ENCODE results near the gene GNG8.

GNG8 gene

DNA sequence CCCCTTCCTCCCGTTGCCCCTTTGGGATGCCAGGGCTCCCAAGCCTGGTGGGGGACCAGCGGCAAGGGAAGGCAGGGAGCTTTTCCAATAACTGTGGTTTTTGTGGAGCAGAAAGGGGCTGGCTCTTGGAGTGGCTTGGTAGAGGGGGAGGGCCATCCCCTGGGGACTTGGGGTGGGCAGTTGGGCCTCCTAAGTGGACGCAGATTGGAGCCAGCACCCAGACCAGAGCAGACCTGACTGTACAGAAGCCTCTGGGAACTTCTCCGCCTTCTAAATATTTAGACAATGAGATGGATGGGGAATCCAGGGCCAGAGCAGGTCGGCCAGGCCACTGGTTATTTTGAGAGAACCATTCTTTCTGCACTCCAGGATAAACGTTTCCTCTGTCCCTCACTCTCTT is 15.3 kb downstream of the GNG8 start:
- DNase-seq (ENCODE audit: low read depth in 1 of 2, low spot score in 1 of 2), result no peak

DNA sequence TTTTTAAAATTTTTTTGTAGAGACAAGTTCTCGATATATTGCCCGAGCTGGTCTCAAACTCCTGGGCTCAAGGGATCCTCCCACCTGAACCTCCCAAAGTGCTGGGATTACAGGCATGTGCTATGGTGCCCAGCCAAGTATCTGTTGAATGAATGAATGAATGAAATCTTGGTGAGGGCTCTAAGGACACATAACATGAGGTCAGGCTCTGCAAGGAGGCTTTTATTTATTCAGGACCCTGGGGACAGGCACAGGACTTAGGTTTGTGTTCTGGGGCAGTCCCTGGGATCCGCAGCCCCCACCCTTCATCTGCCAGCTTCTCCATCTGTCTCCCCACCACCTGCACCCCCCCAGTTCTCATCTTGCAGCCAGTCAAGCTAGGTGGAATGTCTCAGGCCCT is 15.7 kb downstream of the GNG8 start:
- DNase-seq (ENCODE audit: low read depth in 1 of 2, low spot score in 1 of 2), result no peak

DNA sequence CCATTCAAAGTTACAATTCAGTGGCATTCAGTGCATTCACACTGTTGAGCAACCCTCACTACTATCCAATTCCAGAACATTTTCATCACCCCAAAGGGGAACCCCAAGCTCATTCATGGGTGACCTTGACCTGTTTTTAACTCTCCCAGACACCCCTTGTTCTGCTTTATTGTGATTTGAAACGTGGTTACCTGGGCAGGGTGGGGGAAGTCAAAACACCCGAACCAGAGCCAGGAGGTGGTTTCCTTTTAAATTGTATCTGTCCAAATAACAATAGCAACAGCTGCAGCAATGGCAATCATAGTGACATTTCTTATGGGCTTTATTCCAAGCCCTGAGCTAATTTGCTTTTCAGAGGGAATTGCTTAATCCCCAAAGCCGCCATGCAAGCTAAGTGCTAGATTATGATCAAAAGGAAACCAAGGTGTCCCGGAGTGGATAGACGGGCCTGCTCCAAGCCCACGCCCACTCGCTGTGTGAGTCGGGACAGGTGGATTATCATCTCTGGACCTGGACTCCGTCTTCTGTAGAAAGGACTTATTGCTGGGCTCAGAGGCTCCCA is 17.3 kb downstream of the GNG8 start:
- DNase-seq (ENCODE audit: low read depth in 1 of 2, low spot score in 1 of 2), result no peak

DNA sequence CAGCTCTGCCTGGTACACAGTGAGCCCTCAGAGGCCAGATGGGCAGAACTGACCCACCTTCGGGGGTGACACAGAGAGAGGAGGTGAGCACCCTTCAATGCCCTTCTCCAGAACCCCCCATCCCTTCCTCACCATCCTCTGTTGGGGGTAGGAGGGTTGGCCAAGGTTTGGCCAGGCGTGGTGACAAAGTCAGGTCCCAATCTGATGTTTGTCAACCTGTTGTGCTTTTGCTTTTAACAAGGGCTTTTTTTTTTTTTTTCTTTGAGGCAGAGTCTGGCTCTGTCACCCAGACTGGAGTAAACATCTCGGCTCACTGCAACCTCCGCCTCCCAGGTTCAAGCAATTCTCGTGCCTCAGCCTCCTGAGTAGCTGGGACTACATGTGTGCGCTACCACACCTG is 18.4 kb downstream of the GNG8 start:
- DNase-seq (ENCODE audit: low read depth in 1 of 2, low spot score in 1 of 2), result no peak

DNA sequence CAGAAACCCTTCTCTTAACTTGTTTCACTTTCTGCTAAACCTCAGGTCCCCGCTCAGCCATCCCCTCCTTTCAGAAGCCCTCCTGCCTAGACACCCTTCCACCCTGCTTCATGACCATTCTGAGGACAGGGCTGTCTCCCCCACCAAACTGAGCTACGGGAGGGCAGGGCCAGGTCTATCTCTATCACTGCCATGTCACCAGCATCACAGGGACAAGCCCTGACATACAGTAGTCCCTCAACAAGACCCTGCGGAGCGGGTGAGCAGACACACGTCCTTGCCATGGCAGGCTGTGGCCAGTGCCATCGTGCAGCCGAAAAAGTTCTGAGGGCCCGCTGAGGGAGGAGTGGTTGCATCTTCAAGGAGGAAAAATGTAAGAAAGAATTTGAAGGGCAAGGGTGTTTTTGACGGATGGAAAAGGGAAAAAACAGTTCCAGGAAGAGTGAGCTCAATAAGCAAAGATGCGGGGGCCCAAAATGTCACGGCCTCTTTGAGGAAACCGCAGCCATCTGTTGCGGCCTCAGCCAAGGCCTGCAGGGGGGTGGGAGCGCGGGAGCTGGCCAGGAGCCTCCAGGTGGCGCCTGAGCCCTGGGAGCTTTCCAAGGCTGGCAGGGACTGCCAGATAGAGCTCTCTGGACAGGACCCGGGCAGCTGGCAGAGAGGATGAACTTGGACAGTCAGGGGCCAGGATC is 19.2 kb downstream of the GNG8 start:
- DNase-seq (ENCODE audit: low read depth in 1 of 2, low spot score in 1 of 2), result no peak

DNA sequence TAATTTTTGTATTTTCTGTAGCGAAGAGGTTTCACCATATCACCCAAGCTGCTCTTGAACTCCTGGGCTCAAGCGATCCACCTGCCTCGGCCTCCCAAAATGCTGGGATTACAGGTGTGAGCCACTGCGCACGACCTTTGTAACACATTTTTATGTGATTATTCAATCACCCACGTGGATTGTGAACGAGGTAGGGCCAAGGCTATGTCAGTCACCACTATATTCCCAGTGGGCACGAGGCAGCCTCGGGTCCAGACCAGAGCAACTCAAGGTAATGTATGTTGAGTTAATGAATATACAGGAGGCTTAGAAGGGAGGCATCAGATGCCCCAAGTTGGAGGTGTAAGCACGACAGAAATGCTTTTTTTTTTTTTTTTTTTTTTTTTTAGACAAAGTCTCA is 20.0 kb downstream of the GNG8 start:
- DNase-seq (ENCODE audit: low read depth in 1 of 2, low spot score in 1 of 2), result no peak

DNA sequence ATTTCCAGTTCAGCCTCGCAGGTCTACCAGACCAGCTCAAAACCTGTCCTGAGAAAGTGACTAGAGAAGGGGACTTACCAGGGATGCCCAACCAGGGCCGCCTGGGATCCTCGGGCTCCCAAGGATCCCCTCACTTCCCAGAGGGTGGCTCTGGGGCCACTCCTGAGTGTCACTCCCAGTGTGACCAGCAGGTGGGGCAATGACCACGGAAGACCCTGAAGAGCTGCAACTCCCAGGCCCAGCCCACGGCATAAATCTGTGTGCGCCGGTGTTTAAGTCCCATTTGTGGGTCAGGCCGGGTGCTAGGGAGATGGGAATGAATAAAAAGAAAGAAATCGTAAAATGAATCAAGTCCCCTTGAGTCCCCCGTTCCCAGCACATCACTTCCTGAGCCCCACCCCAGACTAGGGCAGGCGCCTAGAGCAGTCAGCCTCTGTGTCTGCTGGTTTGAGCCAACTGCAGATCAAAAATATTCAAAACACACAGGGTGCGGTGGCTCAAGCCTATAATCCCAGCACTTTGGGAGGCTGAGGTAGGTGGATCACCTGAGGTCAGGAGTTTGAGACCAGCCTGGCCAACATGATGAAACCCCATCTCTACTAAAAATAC is 21.8 kb downstream of the GNG8 start:
- peak; percentile 68 for DNase-seq (ENCODE audit: low read depth in 1 of 2, low spot score in 1 of 2)

DNA sequence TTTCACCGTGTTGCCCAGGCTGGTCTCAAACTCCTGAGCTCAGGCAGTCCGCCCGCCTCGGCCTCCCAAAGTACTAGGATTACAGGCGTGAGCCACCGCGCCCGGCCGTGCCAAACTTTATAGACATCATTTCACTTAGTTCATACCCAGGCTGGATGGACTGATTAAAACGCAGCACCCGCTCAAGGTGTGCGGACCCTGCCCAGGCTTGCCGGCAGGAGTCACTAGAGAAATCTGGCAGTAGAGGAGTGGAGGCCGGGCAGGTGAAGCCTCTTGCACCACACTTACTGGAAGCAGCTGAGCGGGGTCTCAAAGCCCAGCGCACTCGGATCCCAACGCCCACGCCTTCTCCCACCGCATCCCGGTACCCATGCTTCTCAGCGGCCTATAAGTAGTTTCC is 22.5 kb downstream of the GNG8 start:
- DNase-seq (ENCODE audit: low read depth in 1 of 2, low spot score in 1 of 2), result no peak

DNA sequence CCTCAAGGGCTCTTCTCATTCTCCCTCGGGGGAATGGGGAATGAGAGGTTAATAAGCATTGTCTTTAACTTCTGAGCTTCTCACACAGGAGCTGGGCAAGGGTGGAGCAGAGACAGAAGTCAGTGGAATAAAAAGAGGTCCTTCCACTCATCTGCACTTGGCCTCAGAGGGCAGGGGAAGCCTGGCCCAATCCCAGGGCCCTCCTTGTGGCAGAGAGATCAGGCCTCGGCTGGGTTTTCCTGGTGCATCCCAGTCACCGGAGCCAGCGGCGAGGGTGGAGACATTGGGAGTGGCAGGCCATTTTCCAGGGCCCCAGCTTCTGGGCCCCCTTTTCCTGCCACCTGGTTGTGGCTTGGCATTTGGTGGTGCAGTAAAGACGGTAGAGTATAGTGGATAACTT is 24.2 kb downstream of the GNG8 start:
- no peak for DNase-seq (ENCODE audit: low read depth in 1 of 2, low spot score in 1 of 2)

DNA sequence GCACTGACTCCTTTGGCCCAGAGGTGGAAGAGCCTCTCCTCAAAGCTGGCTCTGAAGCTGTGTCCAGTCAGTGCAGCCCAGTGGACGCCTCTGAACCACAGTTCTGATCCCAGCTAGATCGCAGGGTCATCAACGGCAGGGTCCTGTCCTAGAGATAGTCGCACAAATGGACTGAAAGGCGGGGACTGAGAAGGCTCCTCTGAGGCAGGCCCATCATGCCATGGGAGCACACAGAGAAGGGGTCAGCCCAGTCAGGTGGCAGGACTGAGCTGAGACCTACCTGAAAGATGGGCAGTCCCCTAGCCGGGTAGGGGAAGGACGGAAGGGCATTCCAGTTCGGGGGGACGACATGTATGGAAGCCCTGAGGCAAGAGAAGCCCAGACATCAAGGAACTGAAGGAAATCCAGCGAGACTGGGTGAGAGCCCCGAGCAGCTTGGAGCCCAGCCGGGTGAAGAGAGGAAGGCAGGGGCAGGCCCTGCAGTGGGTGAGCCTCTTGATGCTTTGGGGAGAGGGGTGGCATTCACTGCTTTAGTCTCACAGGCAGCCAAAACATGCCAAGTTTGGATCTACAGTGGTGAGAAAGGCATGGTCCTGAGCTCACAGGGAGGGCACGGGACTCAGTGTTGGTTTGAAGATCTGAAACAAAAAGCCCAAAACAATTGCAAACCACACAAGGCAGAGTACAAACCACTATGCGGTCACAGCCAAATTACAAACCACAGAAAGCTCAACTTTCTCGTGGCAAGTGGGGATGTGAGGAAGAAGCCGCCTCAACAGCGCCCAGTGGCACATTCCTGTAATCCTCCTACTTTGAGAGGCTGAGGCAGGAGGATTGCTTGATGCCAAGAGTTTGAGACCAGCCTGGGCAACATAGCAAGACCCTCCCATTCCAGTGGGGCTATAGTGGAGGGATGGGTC is 24.9 kb downstream of the GNG8 start:
- DNase-seq (ENCODE audit: low read depth in 1 of 2, low spot score in 1 of 2), result no peak

DNA sequence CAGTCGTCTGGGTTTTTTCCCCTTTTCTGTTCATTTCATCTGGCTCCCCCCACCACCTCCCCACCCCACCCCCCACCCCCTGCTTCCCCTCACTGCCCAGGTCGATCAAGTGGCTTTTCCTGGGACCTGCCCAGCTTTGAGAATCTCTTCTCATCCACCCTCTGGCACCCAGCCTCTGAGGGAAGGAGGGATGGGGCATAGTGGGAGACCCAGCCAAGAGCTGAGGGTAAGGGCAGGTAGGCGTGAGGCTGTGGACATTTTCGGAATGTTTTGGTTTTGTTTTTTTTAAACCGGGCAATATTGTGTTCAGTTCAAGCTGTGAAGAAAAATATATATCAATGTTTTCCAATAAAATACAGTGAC is 25.6 kb downstream of the GNG8 start:
- no peak for DNase-seq (ENCODE audit: low read depth in 1 of 2, low spot score in 1 of 2)

DNA sequence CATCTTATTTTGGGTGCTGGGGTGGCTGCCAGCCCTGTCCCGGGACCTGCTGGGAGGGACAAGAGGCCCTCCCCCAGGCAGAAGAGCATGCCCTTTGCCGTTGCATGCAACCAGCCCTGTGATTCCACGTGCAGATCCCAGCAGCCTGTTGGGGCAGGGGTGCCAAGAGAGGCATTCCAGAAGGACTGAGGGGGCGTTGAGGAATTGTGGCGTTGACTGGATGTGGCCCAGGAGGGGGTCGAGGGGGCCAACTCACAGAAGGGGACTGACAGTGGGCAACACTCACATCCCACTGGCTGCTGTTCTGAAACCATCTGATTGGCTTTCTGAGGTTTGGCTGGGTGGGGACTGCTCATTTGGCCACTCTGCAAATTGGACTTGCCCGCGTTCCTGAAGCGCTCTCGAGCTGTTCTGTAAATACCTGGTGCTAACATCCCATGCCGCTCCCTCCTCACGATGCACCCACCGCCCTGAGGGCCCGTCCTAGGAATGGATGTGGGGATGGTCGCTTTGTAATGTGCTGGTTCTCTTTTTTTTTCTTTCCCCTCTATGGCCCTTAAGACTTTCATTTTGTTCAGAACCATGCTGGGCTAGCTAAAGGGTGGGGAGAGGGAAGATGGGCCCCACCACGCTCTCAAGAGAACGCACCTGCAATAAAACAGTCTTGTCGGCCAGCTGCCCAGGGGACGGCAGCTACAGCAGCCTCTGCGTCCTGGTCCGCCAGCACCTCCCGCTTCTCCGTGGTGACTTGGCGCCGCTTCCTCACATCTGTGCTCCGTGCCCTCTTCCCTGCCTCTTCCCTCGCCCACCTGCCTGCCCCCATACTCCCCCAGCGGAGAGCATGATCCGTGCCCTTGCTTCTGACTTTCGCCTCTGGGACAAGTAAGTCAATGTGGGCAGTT is 26.2 kb downstream of the GNG8 start:
- DNase-seq (ENCODE audit: low read depth in 1 of 2, low spot score in 1 of 2), result no peak

DNA sequence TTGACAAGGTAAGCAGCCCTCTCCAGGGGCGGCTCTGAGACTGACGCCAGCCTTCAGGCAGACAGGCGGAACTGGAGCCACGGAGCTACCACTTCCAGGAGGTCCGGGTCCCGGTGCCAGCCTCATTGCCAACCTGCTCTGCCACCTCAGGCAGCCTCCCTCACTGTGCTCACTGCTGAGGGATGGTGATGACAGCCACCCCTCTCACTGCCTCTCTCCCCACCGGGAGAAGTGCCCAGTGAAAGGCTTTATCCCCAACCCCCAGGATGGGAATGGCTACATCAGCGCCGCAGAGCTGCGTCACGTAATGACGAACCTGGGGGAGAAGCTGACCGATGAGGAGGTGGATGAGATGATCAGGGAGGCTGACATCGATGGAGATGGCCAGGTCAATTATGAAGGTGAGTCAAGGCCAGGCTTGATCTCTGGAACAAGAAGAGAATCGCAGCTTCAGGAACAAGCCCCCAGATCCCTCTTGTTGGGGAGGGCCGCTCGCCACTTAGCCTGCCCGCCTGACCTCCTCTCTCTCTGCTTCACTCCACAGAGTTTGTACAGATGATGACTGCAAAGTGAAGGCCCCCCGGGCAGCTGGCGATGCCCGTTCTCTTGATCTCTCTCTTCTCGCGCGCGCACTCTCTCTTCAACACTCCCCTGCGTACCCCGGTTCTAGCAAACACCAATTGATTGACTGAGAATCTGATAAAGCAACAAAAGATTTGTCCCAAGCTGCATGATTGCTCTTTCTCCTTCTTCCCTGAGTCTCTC is 27.2 kb downstream of the GNG8 start:
- no peak for DNase-seq (ENCODE audit: low read depth in 1 of 2, low spot score in 1 of 2)

DNA sequence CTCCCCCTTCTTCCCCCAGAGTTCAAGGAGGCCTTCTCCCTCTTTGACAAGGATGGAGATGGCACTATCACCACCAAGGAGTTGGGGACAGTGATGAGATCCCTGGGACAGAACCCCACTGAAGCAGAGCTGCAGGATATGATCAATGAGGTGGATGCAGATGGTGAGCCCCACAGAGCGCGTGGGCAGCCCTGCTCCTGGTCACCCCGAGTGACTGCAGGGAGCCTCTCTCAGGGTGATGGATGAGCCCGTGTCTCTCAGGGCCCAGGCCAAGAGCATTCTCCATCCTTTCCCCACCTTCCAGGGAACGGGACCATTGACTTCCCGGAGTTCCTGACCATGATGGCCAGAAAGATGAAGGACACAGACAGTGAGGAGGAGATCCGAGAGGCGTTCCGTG is 27.8 kb downstream of the GNG8 start:
- no peak for DNase-seq (ENCODE audit: low read depth in 1 of 2, low spot score in 1 of 2)

DNA sequence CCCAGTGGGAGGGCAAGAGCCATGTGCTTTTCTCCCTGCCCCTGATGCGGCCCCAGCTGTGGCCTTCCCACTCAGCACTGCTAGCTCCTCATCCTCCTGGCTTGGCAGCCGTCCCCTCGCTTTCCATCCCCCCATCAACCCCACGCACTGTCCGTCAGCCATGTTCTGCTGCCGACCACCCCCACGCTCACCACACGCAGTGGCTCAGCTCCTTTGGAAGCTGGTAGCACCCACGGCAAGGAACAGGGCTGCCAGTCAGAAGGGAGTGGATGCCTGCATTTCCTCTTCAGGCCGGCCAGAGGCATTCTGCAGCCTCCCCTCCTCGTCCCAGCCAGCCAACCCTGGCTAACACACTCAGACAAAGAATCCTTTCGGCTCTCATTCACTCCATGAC is 28.6 kb downstream of the GNG8 start:
- no peak for DNase-seq (ENCODE audit: low read depth in 1 of 2, low spot score in 1 of 2)

DNA sequence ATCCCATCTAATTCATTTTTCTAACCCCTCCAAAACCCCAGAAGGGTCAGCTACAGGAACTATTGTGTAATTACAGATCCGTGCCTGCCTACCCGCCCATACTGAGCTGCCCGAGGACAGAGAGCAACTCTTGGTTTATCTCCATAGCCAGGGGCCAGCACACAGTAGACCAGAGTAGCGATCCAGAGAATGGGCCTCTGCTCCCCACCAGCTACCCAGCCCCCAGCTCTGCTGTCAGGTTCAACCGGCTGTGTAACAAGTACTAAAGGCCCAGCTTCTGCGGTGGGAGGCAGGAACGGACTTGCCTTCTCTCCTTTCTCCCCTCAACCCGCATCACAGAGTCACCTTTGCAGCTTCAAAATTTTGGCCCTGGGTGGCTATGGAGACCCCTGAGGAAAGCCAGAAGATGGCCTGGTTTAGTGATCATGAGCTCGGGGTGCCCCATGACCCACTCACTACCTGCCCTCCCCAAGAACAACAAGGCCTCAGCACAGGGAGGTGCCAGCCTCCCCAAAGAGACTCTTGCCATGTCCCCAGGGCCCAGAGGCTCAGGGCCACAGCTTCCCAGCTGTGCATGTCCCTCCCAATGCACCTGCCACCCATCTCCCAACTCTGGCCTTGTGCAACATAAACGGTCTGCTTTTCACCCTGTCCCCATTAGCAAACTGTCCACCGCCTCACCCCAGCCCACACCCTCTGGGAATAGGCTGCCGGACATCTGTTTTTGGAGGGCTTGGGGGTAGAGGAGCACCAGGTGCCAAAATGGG is 29.1 kb downstream of the GNG8 start:
- no peak for DNase-seq (ENCODE audit: low read depth in 1 of 2, low spot score in 1 of 2)

DNA sequence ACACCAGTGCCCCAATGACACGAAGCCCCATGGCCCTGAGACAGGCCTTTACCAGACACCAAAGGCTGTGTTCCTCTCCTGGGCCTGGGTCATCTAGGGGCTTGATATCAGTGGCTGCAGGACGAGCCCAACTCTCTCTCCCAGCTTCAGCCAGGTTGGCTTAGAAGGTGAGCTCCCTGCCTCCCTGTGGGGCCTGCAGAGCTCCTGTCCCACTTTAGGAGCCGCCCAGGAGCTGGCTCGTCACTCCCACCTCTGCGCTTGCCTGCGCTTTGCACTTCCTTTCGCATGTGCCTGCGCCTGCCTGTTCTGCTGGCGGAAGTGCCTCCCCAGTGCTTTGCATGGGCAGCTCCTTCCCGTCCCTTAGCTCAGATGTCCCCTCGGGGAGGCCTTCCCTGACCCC is 30.0 kb downstream of the GNG8 start:
- no peak for DNase-seq (ENCODE audit: low read depth in 1 of 2, low spot score in 1 of 2)

DNA sequence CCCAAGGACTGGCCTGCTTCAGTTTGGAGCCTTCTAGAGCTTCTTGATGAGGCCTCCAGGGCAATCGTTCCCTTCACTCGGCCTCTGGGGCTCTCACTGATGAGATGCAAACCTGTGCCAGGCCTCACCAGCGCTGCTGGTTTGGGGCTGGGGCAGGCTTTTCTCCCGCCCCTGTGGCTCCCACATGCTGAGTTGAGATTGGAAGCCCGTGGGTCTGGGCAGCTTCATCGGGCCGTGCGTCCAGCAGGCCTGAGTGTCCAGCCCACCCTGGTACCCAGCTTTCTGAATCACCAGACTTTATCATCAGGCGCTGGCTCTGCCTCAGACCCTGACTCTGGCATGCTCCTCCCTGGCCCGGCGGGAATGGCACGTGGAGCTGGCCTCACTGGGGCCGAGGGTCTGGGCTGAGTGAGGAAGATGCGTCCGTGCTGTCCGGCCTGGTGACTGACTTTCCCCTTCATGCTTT is 30.6 kb downstream of the GNG8 start:
- no peak for DNase-seq (ENCODE audit: low read depth in 1 of 2, low spot score in 1 of 2)

DNA sequence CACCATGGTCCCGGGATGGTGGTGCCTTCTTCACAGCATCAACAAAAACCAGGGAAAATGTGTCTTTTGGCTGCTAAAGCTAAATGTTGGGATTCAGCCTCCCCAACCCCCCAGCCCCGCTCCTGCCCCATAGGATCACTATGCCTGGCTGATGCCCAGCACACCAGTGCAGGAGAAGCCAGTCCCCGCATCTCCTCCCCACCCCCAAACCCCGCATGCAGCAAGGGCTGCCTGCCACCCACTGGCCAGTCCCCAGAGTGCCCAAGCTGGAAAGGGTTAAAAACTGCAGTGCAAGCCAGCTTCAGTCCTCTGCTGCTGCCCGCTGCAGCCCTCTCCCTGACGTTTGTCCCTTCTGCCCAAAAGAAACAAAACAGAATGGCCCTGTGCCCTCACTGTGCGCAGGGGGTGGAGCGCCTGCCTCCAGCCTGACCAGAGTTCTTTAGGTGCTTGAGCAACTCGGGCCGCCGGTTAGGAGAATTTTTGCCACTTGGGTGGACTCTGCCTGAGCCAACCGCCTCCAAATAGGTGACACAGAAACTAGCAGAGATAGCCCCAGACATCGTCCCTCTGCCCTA is 31.1 kb downstream of the GNG8 start:
- no peak for DNase-seq (ENCODE audit: low read depth in 1 of 2, low spot score in 1 of 2)
